ENCODE measurements around the gene EHD2. TPM values are rescaled to one million over a fixed set of nuclear protein-coding genes. Genes with fewer than 3 reads are reported as not detected.

The EHD2 gene
- total and polyA plus RNA-seq, 2 experiments from 2014 or later = 163 to 498 TPM

- H3K4me3 ChIP-seq = no peak overlapping the region
- TF ChIP-seq EZH2phosphoT487 (IDR thresholded peaks at IDR 0.05; ENCODE audit: insufficient read depth, low read depth) (no peak), EZH2 (IDR thresholded peaks at IDR 0.05; ENCODE audit: insufficient read depth, poor library complexity, severe bottlenecking) (no peak)
- H3K4me2 ChIP-seq (ENCODE audit: unreplicated experiment) = no peak overlapping the region
- no peak overlapping the region for H3K9ac ChIP-seq
- no peaks in the 10 kb centered on the region for H4K20me1 ChIP-seq (ENCODE audit: insufficient read depth)
- no peaks in the 10 kb centered on the region for H3K27me3 ChIP-seq (replicated peaks; ENCODE audit: insufficient read depth)
- in situ Hi-C loops (cut with MboI) = no loop called here
- peaks cover 1% of the 10 kb centered on the region; the same call in 1 of the 2 replicates for H3K36me3 ChIP-seq (ENCODE audit: low read depth)
- no peak overlapping the region for H3K27ac ChIP-seq
- no peaks in the 10 kb centered on the region for H3K4me1 ChIP-seq (ENCODE audit: insufficient read depth)
- H3K9me3 ChIP-seq (ENCODE audit: low read depth) = no peaks in the 10 kb centered on the region
- 5 to 13% methylated on average over 6 to 10 of the region's 10 CpGs for WGBS, 2 experiments (ENCODE audit: low coverage in 1 of 2, low lambda C conversion rate in 2 of 2, missing lambda C conversion rate in 2 of 2)
- no peaks in the 10 kb centered on the region for H3K9me2 ChIP-seq (ENCODE audit: insufficient read depth)
- H3F3A ChIP-seq (ENCODE audit: insufficient read depth) = 0 out of 2 replicates have a peak, but pooled peaks cover 3% of the 10 kb centered on the region
- peak; percentile 74 for DNase-seq
- H2AFZ ChIP-seq = no peak overlapping the region
- no peaks in the 10 kb centered on the region for H3K79me2 ChIP-seq (ENCODE audit: insufficient read depth)
Measured at GRCh38 chr19:47790398-47790814, 77.2 kb downstream of the EHD2 start.

- Histone ChIP-seq H3K4me3 (no peak overlapping the region), H3K4me2 (ENCODE audit: unreplicated experiment) (no peak overlapping the region), H3K36me3 (ENCODE audit: low read depth) (no peaks in the 10 kb centered on the region), H3K27ac (no peak overlapping the region), H3K4me1 (ENCODE audit: insufficient read depth) (no peaks in the 10 kb centered on the region), H3F3A (ENCODE audit: insufficient read depth) (0 out of 2 replicates have a peak, but pooled peaks cover 3% of the 10 kb centered on the region), H3K9me3 (ENCODE audit: low read depth) (no peaks in the 10 kb centered on the region), H2AFZ (no peak overlapping the region), H4K20me1 (ENCODE audit: insufficient read depth) (no peaks in the 10 kb centered on the region), H3K79me2 (ENCODE audit: insufficient read depth) (no peaks in the 10 kb centered on the region), H3K9me2 (ENCODE audit: insufficient read depth) (no peaks in the 10 kb centered on the region), H3K9ac (no peak overlapping the region), H3K27me3 (replicated peaks; ENCODE audit: insufficient read depth) (no peaks in the 10 kb centered on the region)
- in situ Hi-C loops (cut with MboI) = no loop called here
- TF ChIP-seq EZH2phosphoT487 (IDR thresholded peaks at IDR 0.05; ENCODE audit: insufficient read depth, low read depth) = no peak
- TF ChIP-seq EZH2 (IDR thresholded peaks at IDR 0.05; ENCODE audit: insufficient read depth, poor library complexity, severe bottlenecking) = no peak
- WGBS, 2 experiments (ENCODE audit: low coverage in 1 of 2, low lambda C conversion rate in 2 of 2, missing lambda C conversion rate in 2 of 2) = 86 to 88% methylated on average over 1 of the region's 1 CpG
- DNase-seq = no peak
Measured at GRCh38 chr19:47792616-47793015, 79.4 kb downstream of the EHD2 start.

Small RNAs within 50 kb of the gene (small RNA-seq; reads per million reads assigned to genes)
- gene SNORD23 (ENCODE audit: low read depth, low replicate concordance) = not detected

Other genes with a start within 250 kb of the EHD2 start
- gene SLC8A2, start 241.5 kb upstream of the EHD2 start, total RNA-seq (2014; rRNA removed; shearing (Covaris generic)) = 0.38 TPM in 1 of 2 replicates, not detected in the other
- 0.11 TPM in 1 of 2 replicates, not detected in the other for gene SLC8A2, start 241.5 kb upstream of the EHD2 start, polyA plus RNA-seq (2016; fragmentation: Nextera tagmentation; extraction: Ambion mirVana)
- gene KPTN, start 229.2 kb upstream of the EHD2 start, total RNA-seq (2014; rRNA removed; shearing (Covaris generic)) = 3.1 and 18.3 TPM in 2 replicates
- gene KPTN, start 229.2 kb upstream of the EHD2 start, polyA plus RNA-seq (2016; fragmentation: Nextera tagmentation; extraction: Ambion mirVana) = 7.2 and 9.6 TPM in 2 replicates
- 94.1 and 110 TPM in 2 replicates for gene NAPA, start 198.4 kb upstream of the EHD2 start, total RNA-seq (2014; rRNA removed; shearing (Covaris generic))
- 183 and 187 TPM in 2 replicates for gene NAPA, start 198.4 kb upstream of the EHD2 start, polyA plus RNA-seq (2016; fragmentation: Nextera tagmentation; extraction: Ambion mirVana)
- not detected in 2 replicates for gene ZNF541, start 140.3 kb upstream of the EHD2 start, total RNA-seq (2014; rRNA removed; shearing (Covaris generic))
- 0.11 and 0.15 TPM in 2 replicates for gene ZNF541, start 140.3 kb upstream of the EHD2 start, polyA plus RNA-seq (2016; fragmentation: Nextera tagmentation; extraction: Ambion mirVana)
- 0.86 and 3.8 TPM in 2 replicates for gene BICRA, start 104.3 kb upstream of the EHD2 start, total RNA-seq (2014; rRNA removed; shearing (Covaris generic))
- 0.81 and 1.1 TPM in 2 replicates for gene BICRA, start 104.3 kb upstream of the EHD2 start, polyA plus RNA-seq (2016; fragmentation: Nextera tagmentation; extraction: Ambion mirVana)
- gene NOP53, start 32.1 kb downstream of the EHD2 start, total RNA-seq (2014; rRNA removed; shearing (Covaris generic)) = 58.3 and 62.8 TPM in 2 replicates
- 39.8 and 40.7 TPM in 2 replicates for gene NOP53, start 32.1 kb downstream of the EHD2 start, polyA plus RNA-seq (2016; fragmentation: Nextera tagmentation; extraction: Ambion mirVana)
- 436 and 571 TPM in 2 replicates for gene SELENOW, start 65.3 kb downstream of the EHD2 start, total RNA-seq (2014; rRNA removed; shearing (Covaris generic))
- gene SELENOW, start 65.3 kb downstream of the EHD2 start, polyA plus RNA-seq (2016; fragmentation: Nextera tagmentation; extraction: Ambion mirVana) = 558 and 561 TPM in 2 replicates
- not detected in 2 replicates for gene TPRX1, start 91.1 kb downstream of the EHD2 start, total RNA-seq (2014; rRNA removed; shearing (Covaris generic))
- gene TPRX1, start 91.1 kb downstream of the EHD2 start, polyA plus RNA-seq (2016; fragmentation: Nextera tagmentation; extraction: Ambion mirVana) = not detected in 2 replicates
- not detected in 2 replicates for gene CRX, start 108.5 kb downstream of the EHD2 start, total RNA-seq (2014; rRNA removed; shearing (Covaris generic))
- not detected in 2 replicates for gene CRX, start 108.5 kb downstream of the EHD2 start, polyA plus RNA-seq (2016; fragmentation: Nextera tagmentation; extraction: Ambion mirVana)
- not detected in 2 replicates for gene TPRX2, start 145.8 kb downstream of the EHD2 start, total RNA-seq (2014; rRNA removed; shearing (Covaris generic))
- gene TPRX2, start 145.8 kb downstream of the EHD2 start, polyA plus RNA-seq (2016; fragmentation: Nextera tagmentation; extraction: Ambion mirVana) = not detected in 2 replicates
- not detected in 2 replicates for gene SULT2A1, start 172.9 kb downstream of the EHD2 start, total RNA-seq (2014; rRNA removed; shearing (Covaris generic))
- not detected in 2 replicates for gene SULT2A1, start 172.9 kb downstream of the EHD2 start, polyA plus RNA-seq (2016; fragmentation: Nextera tagmentation; extraction: Ambion mirVana)